HepG2 (cell line): ENCODE results near the gene AGPAT3. TPM values are rescaled to one million over a fixed set of nuclear protein-coding genes. Genes with fewer than 3 reads are reported as not detected.

Experiments used
- ATAC-seq: fragments of 200-7000 bp; cut with Tn5 transposase; 3 replicates; pipeline ENCODE4 v1.9.1; 2020; ENCODE audit warnings: mild to moderate bottlenecking, moderate library complexity
- BruUV-seq: library from RNA; stranded (reverse); fragments of 400-500 nt; replicated peaks from 2 replicates; lab custom pipeline; 2021; lab: Mats Ljungman, UMichigan
- CTCF ChIA-PET: fragments of 300-600 bp; formaldehyde crosslinking; extraction: SDS; loops from one replicate; lab custom pipeline; 2021; ENCODE audit warnings: low total read pairs, inconsistent platforms, low intra/inter-chr PET ratio; lab: Yijun Ruan, JAX
- POLR2A ChIA-PET: fragments of 350-600 bp; sonication (Branson Sonifier 250); formaldehyde crosslinking; loops from one replicate; lab custom pipeline; 2020; ENCODE audit warnings: antibody characterized with exemption, inconsistent platforms; lab: Yijun Ruan, JAX
- DNase-seq: peaks from one replicate; pipeline ENCODE4 v3.0.0-alpha.2; 2015; ENCODE audit warnings: low spot score
- FAIRE-seq: peaks from 3 replicates; lab custom pipeline; 2011; peaks lifted over from hg19 to GRCh38; lab: Jason Lieb, UNC
- H2AFZ ChIP-seq: one replicate; pipeline ENCODE4 v1.6.1; 2011; ENCODE audit warnings: low read length, inconsistent platforms
- H3K27ac ChIP-seq: fragments of 300-600 bp; 3 replicates; pipeline ENCODE4 v1.8.0; 2011; ENCODE audit warnings: mixed run types, mild to moderate bottlenecking, mixed read lengths, low read length, inconsistent platforms; ENCODE audit not compliant: insufficient read depth; ENCODE audit errors: extremely low read length
- H3K27me3 ChIP-seq, 2 experiments: fragments of 200-600 bp in 1 of 2; 2 replicates in 1 of 2; 3 replicates in 1 of 2; pipeline versions ENCODE4 v1.6.0 to v1.8.0; 2011; ENCODE audit warnings: low read length in 2 of 2, mild to moderate bottlenecking in 2 of 2, moderate library complexity in 2 of 2, inconsistent platforms in 1 of 2; ENCODE audit not compliant: insufficient read depth in 2 of 2, control insufficient read depth in 1 of 2
- H3K36me3 ChIP-seq, 2 experiments: fragments of 200-600 bp in 1 of 2; replicated peaks in 1 of 2; 2 replicates in 1 of 2; 3 replicates in 1 of 2; pipeline versions ENCODE4 v1.5.1 to v1.8.0; 2011; ENCODE audit warnings: low read length in 2 of 2, inconsistent platforms in 1 of 2; ENCODE audit not compliant: insufficient read depth in 2 of 2, control insufficient read depth in 1 of 2
- H3K4me1 ChIP-seq: 2 replicates; pipeline ENCODE4 v1.5.1; 2012; ENCODE audit warnings: low read length, inconsistent platforms; ENCODE audit not compliant: insufficient read depth
- H3K4me2 ChIP-seq: 2 replicates; pipeline ENCODE4 v1.6.0; 2011; ENCODE audit warnings: low read depth, low read length, inconsistent platforms
- H3K4me3 ChIP-seq, 3 experiments: fragments of 200-600 bp in 1 of 3; sonication (generic), shearing (Covaris generic) in 1 of 3; replicated peaks in 1 of 3; 2 replicates each; pipeline ENCODE4 v1.5.1; 2011 to 2016; ENCODE audit warnings: low read length in 3 of 3, inconsistent platforms in 2 of 3, low read depth in 2 of 3, mild to moderate bottlenecking in 2 of 3, control low read depth in 1 of 3, mixed read lengths in 1 of 3; ENCODE audit not compliant: insufficient read depth in 1 of 3
- H3K79me2 ChIP-seq: one replicate; pipeline ENCODE4 v1.6.1; 2011; ENCODE audit warnings: low read length, inconsistent platforms; ENCODE audit not compliant: insufficient read depth
- H3K9ac ChIP-seq: 2 replicates; pipeline ENCODE4 v1.6.0; 2011; ENCODE audit warnings: mild to moderate bottlenecking, low read depth, low read length, inconsistent platforms; ENCODE audit not compliant: insufficient read depth
- H3K9me3 ChIP-seq: 2 replicates; pipeline ENCODE4 v1.5.1; 2012; ENCODE audit warnings: mild to moderate bottlenecking, low read length
- H4K20me1 ChIP-seq: 2 replicates; pipeline ENCODE4 v1.6.0; 2011; ENCODE audit warnings: inconsistent platforms, mild to moderate bottlenecking, low read length, moderate library complexity; ENCODE audit not compliant: insufficient read depth
- CTCF ChIP-seq: sonication (generic); formaldehyde crosslinking; IDR thresholded peaks from 2 replicates; pipeline ENCODE4 v1.5.0; 2020; ENCODE audit warnings: mild to moderate bottlenecking, missing genetic modification reagents, moderate library complexity
- PCBP1 ChIP-seq: fragments of 200-400 bp; formaldehyde crosslinking; IDR thresholded peaks from 2 replicates; pipeline ENCODE4 v1.6.1; 2017; ENCODE audit warnings: mild to moderate bottlenecking, low read depth, low read length, borderline replicate concordance
- PCBP2 ChIP-seq: fragments of 200-400 bp; formaldehyde crosslinking; optimal IDR thresholded peaks from 2 replicates; pipeline ENCODE3; 2018; ENCODE audit warnings: low read length, low read depth; ENCODE audit not compliant: poor library complexity, severe bottlenecking
- SMC3 ChIP-seq: IDR thresholded peaks from 2 replicates; pipeline ENCODE4 v1.6.1; 2011; ENCODE audit warnings: low read length, improper control_type of control experiment
- STAG1 ChIP-seq: sonication (generic); formaldehyde crosslinking; IDR thresholded peaks from 2 replicates; pipeline ENCODE4 v1.4.0; 2020; ENCODE audit warnings: missing genetic modification reagents
- TBP ChIP-seq: sonication (generic); formaldehyde crosslinking; IDR thresholded peaks from 2 replicates; pipeline ENCODE4 v1.5.0; 2020; ENCODE audit warnings: missing genetic modification reagents
- XBP1 ChIP-seq: sonication (generic); formaldehyde crosslinking; IDR thresholded peaks from 2 replicates; pipeline ENCODE4 v1.5.0; 2020; ENCODE audit warnings: missing genetic modification reagents
- ZNF646 ChIP-seq: sonication (generic); formaldehyde crosslinking; IDR thresholded peaks from 2 replicates; pipeline ENCODE4 v1.9.0; 2021; ENCODE audit warnings: mild to moderate bottlenecking, missing genetic modification reagents
- WGBS: methylation state at CpG from one replicate; pipeline ENCODE4 v1.1.6; 2017; ENCODE audit warnings: low lambda C conversion rate; 5-methylcytosine and 5-hydroxymethylcytosine counted together
- in situ Hi-C: cut with HindIII; loops from 2 replicates; pipeline ENCODE4 v1.10.0; 2017; ENCODE audit warnings: low pct_unique_long_range_greater_than_20kb; ENCODE audit not compliant: extremely low pct_ligation_motif_present
- intact Hi-C: fragments of 100-400 bp; cut with micrococcal nuclease; formaldehyde crosslinking; loops from one replicate; pipeline ENCODE4 v1.10.0; 2022; ENCODE audit not compliant: unreplicated experiment
- polyA plus RNA-seq, 8 experiments: library from polyadenylated mRNA; depleted of rRNA in 3 of 8; stranded (reverse) in 7 of 8; unstranded in 1 of 8; fragments of >200 nt; fragmentation: Illumina TruSeq in 4 of 8; extraction: Trizol in 4 of 8; gene quantifications; 2 replicates each; pipeline versions ENCODE4 v1.2.1 to v1.2.3, GENCODE V29; 2011 to 2016; ENCODE audit warnings: low read depth in 4 of 8, missing spikeins in 1 of 8, mixed read lengths in 1 of 8; ENCODE audit not compliant: insufficient read depth in 1 of 8
- total RNA-seq, 5 experiments: library from RNA; depleted of rRNA; stranded (reverse); fragments of >200 nt; fragmentation: Illumina TruSeq; extraction: Trizol; gene quantifications; 2 replicates each; pipeline ENCODE4 v1.2.3, GENCODE V29; 2016; ENCODE audit warnings: low read depth in 1 of 5

Gene AGPAT3
- total and polyA plus RNA-seq, 2 of the 13 experiments (the other 11 are each of a cell fraction or from before 2014, with no cell fraction given) = 32.2 to 54.4 TPM

- ATAC-seq (peak; percentile 36), FAIRE-seq (no peak), DNase-seq (peak; percentile 40)
- no peak overlapping the region for H3K4me3 ChIP-seq
- H4K20me1 ChIP-seq = peaks cover 14% of the 10 kb centered on the region; the same call in 1 of the 2 replicates
- CTCF ChIA-PET = interaction anchor here (0.6 to 2.5 kb wide), 2 partner anchors 15 to 107 kb away, joined by 3 to 11 read pairs; no protein-coding TSS in a partner anchor
- no peak overlapping the region for H3K4me2 ChIP-seq
- POLR2A ChIA-PET = no interaction called here
- H2AFZ ChIP-seq = no peak overlapping the region
- in situ Hi-C loops = no loop called here
- no peaks in the 10 kb centered on the region for H3K27me3 ChIP-seq
- no peaks in the 10 kb centered on the region for H3K36me3 ChIP-seq
- BruUV-seq = no TSS peak
- intact Hi-C loops = loop anchor here (2.0 to 10.0 kb wide), 2 partner anchors 61 to 103 kb away; no protein-coding TSS in a partner anchor
- no peak overlapping the region for H3K27ac ChIP-seq
- TF ChIP-seq ZNF646 (CRISPR knock-in tag) = peak; percentile 88
- peak; percentile 91 for TF ChIP-seq PCBP2
- TF ChIP-seq TBP (CRISPR knock-in tag) = no peak
- 0 out of 2 replicates have a peak, but pooled peaks have one; percentile 62 for TF ChIP-seq PCBP1
- peak; percentile 48; the same call in 1 of the 2 replicates for TF ChIP-seq SMC3
- no peak for TF ChIP-seq XBP1 (CRISPR knock-in tag)
- TF ChIP-seq STAG1 = 0 out of 2 replicates have a peak, but pooled peaks have one; percentile 11
- TF ChIP-seq CTCF (CRISPR knock-in tag) = peak; percentile 38
- H3K79me2 ChIP-seq = peaks cover 47% of the 10 kb centered on the region
- H3K9ac ChIP-seq = no peak overlapping the region
- 96% methylated on average over 12 of the region's 12 CpGs for WGBS
- no peaks in the 10 kb centered on the region for H3K9me3 ChIP-seq
- H3K4me1 ChIP-seq = peaks cover 40% of the 10 kb centered on the region
Measured at GRCh38 chr21:43917515-43918384, 52.7 kb downstream of the AGPAT3 start.
